Activated naive CD8-positive, alpha-beta T cell treated with anti-CD3 and anti-CD28 coated beads, Interleukin-2, amount 10 ng/mL, durations not matched to agents 7 days and 5 days (primary cell): ENCODE measurements around the gene MCF2L. TPM values are rescaled to one million over a fixed set of nuclear protein-coding genes. Genes with fewer than 3 reads are reported as not detected.

Experiments used
- ATAC-seq: fragments of 150-1000 bp; cut with Tn5 transposase; one replicate; pipeline ENCODE4 v1.10.0; 2021; ENCODE audit warnings: low read depth, moderate library complexity
- POLR2A ChIA-PET: fragments of 350-600 bp; sonication (Branson Sonifier 250); formaldehyde crosslinking; loops from one replicate; lab custom pipeline; 2021; ENCODE audit warnings: antibody characterized with exemption; lab: Charles Lee
- DNase-seq: peaks from one replicate; pipeline ENCODE4 v3.0.0; 2021
- H3K27ac Mint-ChIP-seq: one replicate; pipeline ENCODE4 v1.8.0; 2022; ENCODE audit warnings: mild to moderate bottlenecking, mixed read lengths
- H3K27me3 Mint-ChIP-seq: one replicate; pipeline ENCODE4 v1.8.0; 2022; ENCODE audit warnings: mild to moderate bottlenecking, moderate library complexity, mixed read lengths
- H3K36me3 Mint-ChIP-seq: one replicate; pipeline ENCODE4 v1.8.0; 2021; ENCODE audit warnings: mild to moderate bottlenecking, mixed read lengths
- H3K4me1 Mint-ChIP-seq: one replicate; pipeline ENCODE4 v1.8.0; 2021; ENCODE audit warnings: mixed read lengths
- H3K4me3 Mint-ChIP-seq: one replicate; pipeline ENCODE4 v1.8.0; 2022; ENCODE audit warnings: mild to moderate bottlenecking, moderate library complexity, mixed read lengths
- H3K9me3 Mint-ChIP-seq: one replicate; pipeline ENCODE4 v1.8.0; 2021; ENCODE audit warnings: mixed read lengths
- total RNA-seq, 2 experiments: library from RNA; stranded (reverse); gene quantifications; one replicate each; pipeline ENCODE4 v1.2.3, GENCODE V29; 2021

Gene MCF2L
- total RNA-seq, 2 experiments from 2014 or later = 9.3 to 11.5 TPM

DNA sequence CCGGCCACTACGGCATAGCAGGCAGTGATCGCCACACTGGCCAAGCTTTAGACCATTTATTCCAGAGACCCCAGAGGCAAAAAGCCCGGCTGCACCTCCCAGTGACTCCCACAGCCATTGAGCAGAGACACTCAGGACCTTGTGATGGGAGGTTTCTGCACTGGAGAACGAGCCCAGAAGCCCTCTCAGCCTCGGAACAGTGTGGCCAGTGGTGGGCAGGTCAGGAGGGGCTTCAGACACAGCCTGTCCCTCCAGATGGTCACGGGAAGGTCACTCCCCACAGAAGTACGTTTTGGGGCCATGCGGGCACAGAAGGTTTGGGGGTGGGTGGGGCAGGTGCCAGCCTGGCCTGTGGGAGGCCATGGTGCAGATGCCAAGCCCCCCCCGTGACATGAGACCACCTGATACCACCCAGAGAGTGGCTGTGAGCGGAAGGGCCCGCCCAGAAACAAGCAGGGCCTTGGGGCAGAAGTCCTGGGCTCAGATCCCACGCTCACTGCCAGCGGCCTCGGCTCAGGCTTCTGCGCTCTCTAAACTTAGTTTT, 153.0 kb downstream of the MCF2L start:
- no peaks in the 10 kb centered on the region for H3K9me3 Mint-ChIP-seq
- DNase-seq (no peak), ATAC-seq (no peak)
- peaks cover 6% of the 10 kb centered on the region for H3K27me3 Mint-ChIP-seq
- H3K4me3 Mint-ChIP-seq = no peak overlapping the region
- H3K27ac Mint-ChIP-seq = no peak overlapping the region
- POLR2A ChIA-PET = no interaction called here
- H3K4me1 Mint-ChIP-seq = no peaks in the 10 kb centered on the region
- no peaks in the 10 kb centered on the region for H3K36me3 Mint-ChIP-seq

DNA sequence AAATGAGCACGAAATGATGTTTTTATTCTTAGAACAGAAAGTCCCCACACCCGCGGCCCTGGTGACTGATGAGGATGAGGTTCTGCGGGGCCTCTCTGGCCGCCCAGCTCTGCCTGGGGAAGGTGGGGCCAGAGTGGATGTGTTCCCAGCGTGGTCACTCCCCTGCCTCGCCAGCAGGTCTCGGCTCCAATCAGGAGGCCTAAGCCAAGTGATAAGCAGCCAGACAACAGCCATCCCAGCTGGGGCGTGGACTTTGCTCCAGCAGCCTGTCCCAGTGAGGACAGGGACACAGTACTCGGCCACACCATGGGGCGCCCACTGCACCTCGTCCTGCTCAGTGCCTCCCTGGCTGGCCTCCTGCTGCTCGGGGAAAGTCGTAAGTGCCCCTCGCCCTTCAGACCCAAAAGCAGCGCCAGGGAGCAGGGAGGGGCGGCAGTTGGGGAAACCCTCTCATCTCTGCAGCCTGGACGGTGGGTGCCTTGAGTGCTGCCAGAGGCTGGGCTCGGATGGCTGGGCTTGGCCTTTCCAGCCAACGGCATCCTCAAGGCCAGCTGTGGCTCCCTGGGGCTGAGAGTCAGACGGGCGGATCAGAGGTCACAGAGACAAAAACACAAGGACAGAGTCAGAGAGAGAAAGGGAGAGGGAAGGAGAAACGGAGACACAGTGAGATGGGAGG, 153.7 kb downstream of the MCF2L start, which contains the start of gene F10:
TSS of gene F10 (plus strand) at position 250 of the 676 bp plus-strand sequence. CDS start at position 307, 57 bp downstream.
- H3K4me1 Mint-ChIP-seq = no peaks in the 10 kb centered on the region
- H3K36me3 Mint-ChIP-seq = no peaks in the 10 kb centered on the region

GRCh38 chr13:113123226-113124201, 154.5 kb downstream of the MCF2L start:
- H3K27me3 Mint-ChIP-seq = peaks cover 20% of the 10 kb centered on the region
- H3K4me3 Mint-ChIP-seq = no peak overlapping the region
- POLR2A ChIA-PET = no interaction called here
- DNase-seq (peak; percentile 29), ATAC-seq (no peak)
- H3K4me1 Mint-ChIP-seq = no peaks in the 10 kb centered on the region
- no peaks in the 10 kb centered on the region for H3K36me3 Mint-ChIP-seq
- H3K27ac Mint-ChIP-seq = no peak overlapping the region
- H3K9me3 Mint-ChIP-seq = no peaks in the 10 kb centered on the region

More for the DNA sequence above, 153.7 kb downstream of the MCF2L start, which contains the start of gene F10:
- no peaks in the 10 kb centered on the region for H3K9me3 Mint-ChIP-seq
- POLR2A ChIA-PET = no interaction called here
- H3K27me3 Mint-ChIP-seq = peaks cover 13% of the 10 kb centered on the region
- DNase-seq = no peak
- ATAC-seq = no peak
- H3K27ac Mint-ChIP-seq = no peak within 1 kb of the TSS
- H3K4me3 Mint-ChIP-seq = no peak within 1 kb of the TSS

DNA sequence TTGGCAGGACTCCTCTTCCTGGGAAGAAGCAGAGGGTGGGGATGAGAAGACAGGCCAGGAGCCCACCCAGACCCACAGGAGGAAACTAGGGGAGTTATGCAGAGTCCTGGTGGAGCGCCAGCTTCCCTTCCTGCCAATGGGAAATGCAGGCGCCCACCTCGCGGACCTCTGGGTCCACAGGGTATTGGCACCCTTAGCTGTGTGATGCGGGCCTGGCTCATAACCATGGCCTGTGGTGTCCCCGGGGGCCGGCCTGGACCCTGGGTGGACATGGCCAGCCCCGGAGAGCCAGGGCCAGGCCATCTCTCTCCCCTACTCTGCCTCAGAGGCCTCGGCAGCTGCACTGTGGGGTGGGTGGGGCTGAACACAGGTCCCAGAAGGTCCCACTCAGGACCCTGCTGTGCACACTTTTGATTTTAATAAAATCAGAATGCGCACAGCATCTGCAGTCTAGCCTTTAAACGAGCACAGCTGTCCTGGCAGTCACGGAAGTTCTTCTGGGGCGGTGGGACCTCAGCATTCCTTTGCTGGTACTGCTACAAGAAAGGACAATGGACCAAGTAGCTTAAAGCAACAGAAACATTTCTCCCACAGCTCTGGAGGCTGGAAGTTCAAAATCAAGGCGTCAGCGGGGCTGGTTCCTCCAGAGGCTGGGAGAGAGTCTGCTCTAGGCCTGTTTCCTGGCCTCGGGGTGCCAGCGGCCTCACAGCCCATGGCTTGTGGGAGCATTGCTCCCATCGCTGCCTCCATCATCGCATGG, 155.4 kb downstream of the MCF2L start:
- no peak for DNase-seq
- Mint-ChIP-seq H3K27ac (no peak overlapping the region), H3K4me1 (no peaks in the 10 kb centered on the region), H3K36me3 (no peaks in the 10 kb centered on the region), H3K27me3 (peaks cover 29% of the 10 kb centered on the region), H3K9me3 (no peaks in the 10 kb centered on the region), H3K4me3 (no peak overlapping the region)
- POLR2A ChIA-PET = no interaction called here
- no peak for ATAC-seq

DNA sequence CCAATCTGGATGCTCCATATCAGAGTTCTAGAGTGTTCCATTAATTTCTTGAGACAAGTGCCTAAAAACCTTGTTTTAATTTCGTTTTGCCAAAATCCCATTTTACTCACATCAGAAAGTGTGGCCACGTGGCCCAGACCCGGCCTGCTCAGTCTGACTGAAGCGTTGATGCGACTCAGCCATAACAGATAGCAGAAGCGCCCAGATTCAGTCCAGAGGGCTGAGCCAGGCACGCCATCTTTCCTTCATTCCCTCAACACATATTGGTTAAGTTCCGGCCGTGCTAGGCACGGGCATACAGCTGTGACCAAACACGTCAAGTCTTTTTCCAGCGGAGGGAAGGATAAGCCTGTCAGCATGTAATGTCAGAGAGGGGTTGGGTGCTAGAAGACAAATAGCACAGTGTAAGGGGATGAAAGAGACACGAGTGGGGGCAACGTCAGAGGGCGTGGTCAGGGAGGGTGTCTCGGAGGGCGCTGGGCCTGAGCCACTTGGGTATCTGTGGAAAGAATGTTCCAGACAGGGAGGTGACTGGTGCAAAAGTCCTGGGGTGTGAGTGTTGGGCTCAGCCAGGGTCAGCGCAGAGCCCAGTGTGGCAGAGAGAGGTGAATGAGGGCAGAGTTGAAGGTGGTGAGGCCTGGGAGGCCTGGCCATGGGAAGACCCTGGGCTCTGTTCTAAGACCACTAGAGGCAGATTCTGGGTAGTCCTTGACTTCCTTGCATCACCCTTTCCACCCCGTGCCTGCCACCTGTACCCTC, 156.7 kb downstream of the MCF2L start:
- Mint-ChIP-seq H3K27ac (no peak overlapping the region), H3K9me3 (no peaks in the 10 kb centered on the region), H3K4me1 (no peaks in the 10 kb centered on the region), H3K27me3 (peaks cover 34% of the 10 kb centered on the region), H3K4me3 (no peak overlapping the region), H3K36me3 (no peaks in the 10 kb centered on the region)
- ATAC-seq (no peak), DNase-seq (no peak)
- POLR2A ChIA-PET = no interaction called here

DNA sequence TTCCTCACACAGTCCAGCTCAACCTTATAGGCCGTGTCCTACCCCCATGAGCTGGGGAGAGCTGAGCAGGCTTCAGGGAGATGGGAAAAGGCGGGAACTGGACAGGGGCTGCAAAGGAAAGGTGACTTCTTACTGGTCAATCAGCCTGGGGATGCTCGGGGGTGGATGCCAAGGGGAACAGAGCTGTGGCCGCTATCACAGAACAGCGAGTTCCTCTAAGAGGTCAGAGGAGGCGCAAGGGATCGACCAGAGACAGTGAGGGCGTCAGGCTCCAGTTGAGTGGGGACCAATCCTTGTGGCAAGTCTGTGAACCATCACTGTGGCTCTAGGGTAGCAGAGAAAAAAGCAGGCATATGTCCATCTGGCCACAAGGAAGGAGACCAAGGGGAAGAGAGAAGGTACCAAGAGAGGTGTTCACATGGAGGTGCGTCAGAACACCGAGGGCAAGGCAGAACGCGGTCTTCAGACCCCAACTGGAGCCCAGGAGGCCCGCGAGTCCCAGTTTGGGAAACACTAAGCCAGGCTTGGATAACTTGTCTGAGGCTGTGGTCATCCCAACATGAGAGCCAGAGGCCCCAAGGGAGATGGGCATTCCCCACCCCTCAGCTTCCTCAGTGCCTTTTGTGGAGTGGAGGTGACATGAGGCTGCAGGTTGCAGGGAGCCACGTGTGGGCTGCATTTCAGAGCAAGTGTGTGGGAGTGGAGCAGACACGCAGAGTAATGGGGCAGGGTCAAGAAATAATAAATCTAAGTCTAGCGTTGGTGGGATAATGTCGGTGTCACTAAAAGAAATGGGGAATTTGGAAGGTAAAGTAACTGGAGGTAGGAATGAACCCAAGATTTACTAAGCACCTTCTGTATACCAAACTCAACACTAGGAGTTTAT, 157.5 kb downstream of the MCF2L start:
- ATAC-seq = no peak
- Mint-ChIP-seq H3K27ac (no peak overlapping the region), H3K27me3 (peaks cover 37% of the 10 kb centered on the region), H3K36me3 (no peaks in the 10 kb centered on the region), H3K9me3 (no peaks in the 10 kb centered on the region), H3K4me3 (no peak overlapping the region), H3K4me1 (no peaks in the 10 kb centered on the region)
- DNase-seq = no peak
- POLR2A ChIA-PET = no interaction called here

DNA sequence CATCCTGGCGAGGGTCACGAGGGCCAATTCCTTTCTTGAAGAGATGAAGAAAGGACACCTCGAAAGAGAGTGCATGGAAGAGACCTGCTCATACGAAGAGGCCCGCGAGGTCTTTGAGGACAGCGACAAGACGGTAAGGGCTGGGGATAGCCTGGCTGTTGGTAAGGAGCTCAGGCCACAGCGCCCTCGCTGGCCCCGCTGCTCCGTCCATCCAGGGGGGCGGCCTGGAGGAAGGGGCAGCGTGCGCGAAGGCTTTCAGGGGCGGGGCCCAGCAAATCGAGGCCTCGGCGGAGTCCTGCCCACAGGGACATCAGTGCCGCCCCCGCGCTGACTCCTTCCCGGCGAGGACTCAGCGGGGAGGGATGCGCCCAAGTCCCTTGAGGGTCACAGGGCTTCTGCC, 160.5 kb downstream of the MCF2L start:
- H3K4me3 Mint-ChIP-seq = no peak overlapping the region
- no peaks in the 10 kb centered on the region for H3K36me3 Mint-ChIP-seq
- ATAC-seq = no peak
- POLR2A ChIA-PET = no interaction called here
- no peaks in the 10 kb centered on the region for H3K4me1 Mint-ChIP-seq
- no peak overlapping the region for H3K27ac Mint-ChIP-seq
- no peaks in the 10 kb centered on the region for H3K9me3 Mint-ChIP-seq
- DNase-seq = no peak
- peaks cover 65% of the 10 kb centered on the region for H3K27me3 Mint-ChIP-seq

DNA sequence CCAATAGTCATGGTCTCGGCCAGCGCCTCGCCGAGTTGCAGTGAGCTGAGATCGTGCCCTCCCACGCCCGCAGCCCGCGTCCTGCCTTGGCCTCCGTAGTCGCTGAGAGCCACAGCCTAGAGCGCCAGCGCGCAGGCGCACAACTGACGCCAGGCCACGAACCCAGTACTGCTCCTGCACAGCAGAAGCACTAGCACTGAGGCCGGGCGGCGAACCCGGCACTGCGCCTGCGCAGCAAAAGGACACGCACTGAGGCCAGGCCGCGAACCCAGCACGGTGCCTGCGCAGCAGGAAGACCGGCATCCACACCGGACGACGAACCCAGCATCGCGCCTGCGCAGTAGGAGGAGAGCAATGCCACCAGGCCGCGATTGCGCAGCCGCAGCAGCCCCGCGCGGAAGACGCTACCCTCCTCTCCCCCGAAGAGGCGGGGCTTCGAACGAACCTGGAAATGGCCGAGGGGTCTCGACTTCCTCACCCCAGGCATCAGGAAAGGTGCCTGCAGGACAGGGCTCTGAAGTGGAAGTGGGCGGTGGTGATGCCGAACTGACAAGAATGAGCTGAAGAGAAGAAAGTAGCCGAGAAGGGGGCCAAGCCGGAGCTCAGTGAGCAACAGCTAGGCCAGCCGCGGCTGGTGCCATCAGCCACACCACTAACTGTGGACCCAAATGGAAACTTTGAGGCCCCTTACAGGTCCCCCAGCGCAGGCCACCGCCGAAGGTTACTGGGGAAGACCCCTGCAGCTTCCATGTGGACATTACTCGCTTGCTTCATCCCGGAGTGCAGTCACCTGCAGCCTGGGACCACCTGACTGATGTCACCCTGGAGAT, 161.1 kb downstream of the MCF2L start:
- DNase-seq = peak; percentile 45
- POLR2A ChIA-PET = no interaction called here
- peak; percentile 68 for ATAC-seq
- peaks cover 65% of the 10 kb centered on the region for H3K27me3 Mint-ChIP-seq
- no peaks in the 10 kb centered on the region for H3K9me3 Mint-ChIP-seq
- no peak overlapping the region for H3K27ac Mint-ChIP-seq
- peak overlapping the region; percentile 37 for H3K4me3 Mint-ChIP-seq
- no peaks in the 10 kb centered on the region for H3K4me1 Mint-ChIP-seq
- H3K36me3 Mint-ChIP-seq = no peaks in the 10 kb centered on the region

DNA sequence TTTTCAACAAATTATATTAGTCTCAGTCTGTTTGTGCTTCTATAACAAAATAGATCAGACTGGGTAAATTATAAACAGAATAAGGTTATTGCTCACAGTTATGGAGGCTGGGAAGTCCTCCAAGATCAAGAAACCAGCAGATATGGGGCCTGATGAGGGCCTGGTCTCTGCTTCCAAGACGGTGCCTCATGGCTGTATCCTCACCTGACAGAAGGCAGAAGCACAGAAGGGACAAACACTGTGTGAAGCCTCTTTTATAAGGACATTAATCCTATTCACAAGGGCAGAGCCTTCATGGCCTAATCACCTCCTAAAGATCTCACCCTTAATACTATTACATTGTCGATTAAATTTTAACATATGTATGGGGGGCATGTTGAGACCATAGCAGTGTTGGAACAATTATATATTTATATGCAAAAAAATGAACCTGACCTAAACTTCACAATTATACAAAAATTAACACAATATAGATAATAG, 166.3 kb downstream of the MCF2L start:
- H3K27me3 Mint-ChIP-seq = peaks cover 56% of the 10 kb centered on the region
- H3K27ac Mint-ChIP-seq = no peak overlapping the region
- no peak overlapping the region for H3K4me3 Mint-ChIP-seq
- H3K4me1 Mint-ChIP-seq = no peaks in the 10 kb centered on the region
- DNase-seq (no peak), ATAC-seq (no peak)
- POLR2A ChIA-PET = no interaction called here
- H3K36me3 Mint-ChIP-seq = no peaks in the 10 kb centered on the region
- no peaks in the 10 kb centered on the region for H3K9me3 Mint-ChIP-seq

DNA sequence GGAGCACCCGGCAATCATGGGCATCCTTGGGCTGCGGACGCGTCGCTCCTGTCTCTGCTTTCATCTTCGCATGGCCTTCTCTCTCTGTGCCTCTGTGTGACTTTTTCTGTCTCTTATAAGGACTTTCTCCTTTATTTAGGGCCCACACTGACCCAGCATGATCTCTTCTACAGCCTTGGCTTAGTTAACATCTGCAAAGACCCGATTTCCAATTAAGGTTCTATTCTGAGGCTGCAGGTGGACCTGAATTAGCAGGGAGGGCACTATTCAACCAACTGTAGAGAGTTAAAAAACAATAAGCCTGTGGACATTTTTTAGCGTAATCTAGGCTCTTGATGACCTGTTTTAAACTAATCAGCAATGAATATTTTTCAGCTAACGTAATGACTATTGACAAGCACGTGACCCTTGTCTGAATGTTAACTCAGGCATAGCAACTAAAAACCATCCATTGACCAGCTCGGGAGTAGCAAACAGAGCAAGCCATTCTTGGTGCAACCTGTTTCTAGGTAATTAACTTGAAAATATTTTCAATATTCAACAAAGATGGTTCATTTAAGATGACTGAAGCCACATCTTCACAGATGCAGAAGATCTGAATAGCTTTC, 168.8 kb downstream of the MCF2L start:
- no peak for ATAC-seq
- Mint-ChIP-seq H3K9me3 (no peaks in the 10 kb centered on the region), H3K36me3 (no peaks in the 10 kb centered on the region), H3K4me3 (no peak overlapping the region), H3K27me3 (peaks cover 42% of the 10 kb centered on the region), H3K4me1 (no peaks in the 10 kb centered on the region), H3K27ac (no peak overlapping the region)
- no peak for DNase-seq
- POLR2A ChIA-PET = no interaction called here
